GM21526 (cell line): ENCODE results near the gene FGD5.

Experiments used
- ATAC-seq: cut with Tn5 transposase; IDR thresholded peaks from one replicate; pipeline ENCODE4 v1.9.1; 2021; ENCODE audit warnings: moderate library complexity; ENCODE audit not compliant: unreplicated experiment, low FRiP score

FGD5 gene

DNA sequence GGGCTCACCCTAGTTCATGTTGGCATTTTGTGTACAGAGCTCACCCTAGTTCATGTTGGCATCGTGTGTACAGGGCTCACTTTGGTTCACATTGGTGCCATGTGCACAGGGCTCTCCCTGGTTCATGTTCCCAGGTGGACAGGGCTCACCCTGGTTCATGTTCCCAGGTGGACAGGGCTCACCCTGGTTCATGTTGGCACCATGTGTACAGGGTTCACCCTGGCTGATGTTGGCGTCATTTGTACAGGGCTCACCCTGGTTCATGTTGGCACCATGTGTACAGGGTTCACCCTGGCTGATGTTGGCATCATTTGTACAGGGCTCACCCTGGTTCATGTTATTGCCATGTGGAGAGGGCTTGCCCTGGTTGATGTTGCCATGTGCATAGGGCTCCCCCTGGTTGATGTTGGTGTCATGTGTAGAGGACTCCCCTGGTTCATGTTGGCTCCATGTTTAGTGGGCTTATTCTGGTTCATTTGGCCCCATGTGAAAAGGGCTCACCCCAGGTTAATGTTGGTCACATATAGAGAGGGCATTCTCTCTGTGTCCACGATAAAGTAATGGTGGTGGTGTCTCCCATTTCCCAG lies 97.0 kb downstream of the FGD5 start:
- no peak for ATAC-seq

GRCh38 chr3:14918356-14918860 lies 99.6 kb downstream of the FGD5 start:
- ATAC-seq = no peak

- ATAC-seq = no peak
Measured at GRCh38 chr3:14920536-14920935, 101.8 kb downstream of the FGD5 start.

- peak; percentile 57 for ATAC-seq
Measured at GRCh38 chr3:14921034-14921616, 102.4 kb downstream of the FGD5 start.

DNA sequence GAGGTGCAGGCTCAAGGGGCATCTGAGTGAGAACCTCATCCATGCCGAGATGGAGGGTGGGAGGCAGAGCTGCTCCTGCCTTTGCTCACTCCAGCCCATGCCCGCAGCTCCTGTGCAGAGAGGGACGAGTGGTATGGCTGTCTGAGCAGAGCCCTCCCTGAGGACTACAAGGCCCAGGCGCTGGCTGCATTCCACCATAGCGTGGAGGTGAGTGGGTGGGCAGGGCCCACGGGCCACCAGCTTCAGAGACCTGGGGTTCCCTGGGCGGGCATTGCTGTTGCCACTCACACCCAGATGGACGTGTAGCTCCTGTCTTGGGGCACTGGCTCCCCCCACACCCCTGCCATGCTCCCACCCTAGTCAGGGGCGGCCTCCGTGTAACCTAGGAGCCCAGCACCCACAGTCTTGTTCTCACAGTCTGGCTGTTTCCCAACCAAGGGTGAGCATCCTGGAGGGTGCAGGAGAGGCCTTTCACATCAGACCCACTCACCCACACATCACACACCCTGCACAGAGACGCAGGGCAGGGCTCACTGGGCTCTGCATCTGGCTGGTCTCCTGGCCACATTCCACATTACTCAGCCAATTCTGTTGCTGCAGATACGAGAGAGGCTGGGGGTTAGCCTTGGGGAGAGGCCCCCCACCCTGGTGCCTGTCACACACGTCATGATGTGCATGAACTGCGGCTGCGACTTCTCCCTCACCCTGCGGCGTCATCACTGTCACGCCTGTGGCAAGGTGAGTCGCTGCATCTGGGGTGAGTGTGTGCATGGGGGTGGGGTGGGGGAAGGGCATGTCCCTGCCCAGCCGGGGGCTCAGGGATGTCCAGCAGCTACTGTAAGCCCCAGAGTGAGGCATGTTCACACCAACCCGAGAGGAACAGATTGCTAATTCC lies 103.3 kb downstream of the FGD5 start:
- ATAC-seq = no peak

- ATAC-seq = no peak
Measured at GRCh38 chr3:14922863-14923262, 104.1 kb downstream of the FGD5 start.

- no peak for ATAC-seq
Measured at GRCh38 chr3:14923476-14923875, 104.7 kb downstream of the FGD5 start.

DNA sequence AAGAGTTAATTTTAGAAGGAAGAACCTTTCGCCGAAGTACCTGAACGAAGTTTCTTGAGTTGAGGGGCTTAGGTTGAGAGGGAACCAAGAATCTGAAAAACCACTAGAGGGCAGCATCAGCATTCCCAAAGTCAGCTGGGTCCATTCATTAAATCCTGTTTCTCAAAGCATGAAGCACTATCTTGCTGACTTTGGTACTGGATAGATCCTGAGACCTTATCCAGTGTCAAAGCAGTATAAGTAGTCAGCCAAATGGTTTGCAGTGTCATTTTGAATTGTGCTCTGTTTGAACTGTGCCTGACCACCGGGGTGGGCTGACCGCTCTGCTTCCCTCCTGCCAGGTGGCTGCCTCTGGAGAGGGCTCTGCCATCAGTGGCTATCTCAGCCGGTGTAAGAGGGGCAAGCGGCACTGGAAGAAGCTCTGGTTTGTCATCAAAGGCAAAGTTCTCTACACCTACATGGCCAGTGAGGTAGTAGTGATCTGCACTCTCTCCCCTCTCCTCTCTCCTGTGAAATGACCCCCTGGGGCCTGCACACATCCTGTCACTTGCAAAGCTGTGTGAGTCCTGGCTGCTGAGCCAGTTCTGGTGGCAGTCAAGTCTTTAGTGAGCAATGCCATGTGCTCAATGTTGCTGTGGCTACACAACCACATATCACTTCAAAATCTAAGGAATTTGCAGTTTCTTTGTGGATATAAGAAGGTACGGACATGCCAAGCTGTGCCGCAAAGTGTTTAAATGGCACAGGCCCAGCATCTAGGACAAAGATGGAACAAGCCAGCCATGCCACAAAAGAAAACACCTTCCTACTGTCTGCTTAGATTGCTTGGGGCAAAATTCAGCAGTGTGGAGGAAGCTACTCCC lies 107.2 kb downstream of the FGD5 start:
- no peak for ATAC-seq

GRCh38 chr3:14926592-14926991 lies 107.8 kb downstream of the FGD5 start:
- no peak for ATAC-seq

DNA sequence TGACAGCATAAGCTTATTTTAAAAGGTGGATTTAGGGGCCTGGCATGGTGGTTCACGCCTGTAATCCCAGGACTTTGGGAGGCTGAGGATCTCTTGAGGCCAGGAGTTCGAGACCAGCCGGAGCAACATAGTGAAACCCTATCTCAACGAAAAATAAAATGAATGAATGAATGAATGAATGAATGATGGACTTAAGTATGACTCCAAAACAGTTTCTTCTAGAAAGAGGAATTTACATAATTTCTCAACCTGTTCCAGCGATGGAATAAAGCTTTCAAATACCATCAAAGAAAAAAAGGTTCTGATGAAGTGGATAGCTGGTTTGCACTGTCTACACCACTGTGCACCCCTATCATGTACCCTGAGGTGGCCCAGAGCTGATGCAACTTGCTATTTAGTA lies 108.5 kb downstream of the FGD5 start:
- ATAC-seq = no peak

- ATAC-seq = no peak
Measured at GRCh38 chr3:14929310-14930074, 110.7 kb downstream of the FGD5 start.

- ATAC-seq = no peak
Measured at GRCh38 chr3:14933820-14934425, 115.2 kb downstream of the FGD5 start.

DNA sequence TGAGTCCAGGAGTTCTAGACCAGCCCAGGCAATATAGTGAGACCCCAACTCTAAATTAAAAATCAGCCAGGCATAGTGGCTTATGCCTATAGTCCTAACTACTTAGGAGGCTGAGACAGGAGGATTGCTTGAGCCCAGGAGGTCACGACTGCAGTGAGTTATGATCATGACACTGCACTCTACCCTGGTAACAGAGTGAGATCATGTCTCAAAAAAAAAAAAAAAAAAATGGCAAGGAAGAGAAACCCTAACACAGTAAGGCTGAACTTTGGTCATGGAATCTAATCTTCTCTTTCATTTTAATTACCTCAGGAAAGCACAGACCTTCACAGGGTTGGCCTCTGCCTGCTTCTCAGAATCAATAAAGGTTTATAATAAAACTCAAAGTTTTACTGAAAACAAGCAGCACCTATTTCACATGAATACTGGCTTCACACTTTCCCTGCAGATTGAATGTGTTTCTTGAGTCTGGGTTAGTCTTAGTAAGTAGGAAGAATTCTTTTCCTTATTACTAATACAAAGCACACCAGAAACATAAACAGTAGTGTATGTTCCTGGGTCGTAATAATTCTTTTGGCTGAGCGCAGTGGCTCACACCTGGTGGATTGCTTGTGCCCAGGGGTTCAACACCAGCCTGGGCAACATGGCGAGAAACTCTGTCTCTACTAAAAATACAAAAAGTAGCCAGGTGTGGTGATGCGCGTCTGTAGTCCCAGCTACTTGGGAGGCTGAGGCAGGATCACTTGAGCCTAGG lies 117.0 kb downstream of the FGD5 start:
- ATAC-seq = no peak

DNA sequence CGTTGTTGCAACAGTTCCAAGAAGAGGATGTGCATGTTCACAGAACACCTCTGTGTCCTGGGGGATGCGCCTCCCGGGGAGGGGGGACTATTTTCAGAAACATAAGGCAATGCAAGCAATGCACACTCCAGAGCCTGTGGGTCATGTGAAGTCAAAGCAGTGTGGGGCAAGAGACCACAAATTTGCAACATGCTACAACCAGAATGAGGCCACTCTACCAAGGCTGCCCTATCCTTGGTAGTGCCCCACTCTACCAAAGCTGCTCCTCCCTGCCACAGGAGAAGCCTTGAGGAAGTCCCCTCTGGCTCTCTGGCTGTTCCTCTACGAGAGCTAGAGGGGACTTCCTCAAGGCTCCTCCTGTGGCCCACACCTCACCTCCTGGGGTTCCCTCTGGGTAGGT lies 120.2 kb downstream of the FGD5 start:
- ATAC-seq = no peak

GRCh38 chr3:14941871-14942270 lies 123.1 kb downstream of the FGD5 start:
- ATAC-seq = no peak

- ATAC-seq = no peak
Measured at GRCh38 chr3:14943042-14943441, 124.3 kb downstream of the FGD5 start.

DNA sequence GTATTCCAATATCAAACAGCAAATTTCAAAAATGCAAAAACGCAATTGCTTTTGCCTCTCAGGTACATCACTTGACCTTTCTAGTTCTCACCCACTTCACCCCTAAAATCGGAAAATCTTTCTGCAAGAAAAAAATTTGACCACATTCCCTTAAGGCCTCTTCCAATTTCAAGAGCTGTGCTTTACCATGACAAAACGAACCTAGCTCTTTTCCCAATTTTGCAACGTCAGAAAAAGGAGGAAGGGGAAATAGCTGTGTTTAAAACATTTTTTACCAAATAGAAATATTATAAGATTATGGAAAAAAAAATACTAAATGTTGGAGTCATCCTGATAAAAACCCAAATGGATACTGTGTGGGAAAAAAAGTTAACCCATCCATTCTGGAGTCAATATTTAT lies 127.5 kb downstream of the FGD5 start:
- ATAC-seq = no peak

GRCh38 chr3:14946739-14947099 lies 128.0 kb downstream of the FGD5 start:
- ATAC-seq = no peak
